IMR-90 (cell line): ENCODE measurements around the gene ITSN2.

Experiments
- BHLHE40 ChIP-seq: fragments of 150-350 bp; IDR thresholded peaks from 2 replicates; pipeline ENCODE4 v1.6.1; 2016; ENCODE audit warnings: mild to moderate bottlenecking, low read depth, low read length
- CHD1 ChIP-seq: IDR thresholded peaks from 2 replicates; pipeline ENCODE4 v1.6.1; 2012; ENCODE audit warnings: low read depth, low read length, improper control_type of control experiment
- FOS ChIP-seq: fragments of 150-350 bp; IDR thresholded peaks from 2 replicates; pipeline ENCODE4 v1.6.1; 2016; ENCODE audit warnings: low read depth, low read length
- MAFK ChIP-seq: IDR thresholded peaks from 2 replicates; pipeline ENCODE4 v1.6.1; 2012; ENCODE audit warnings: low read depth, low read length, improper control_type of control experiment
- MAZ ChIP-seq: IDR thresholded peaks from 2 replicates; pipeline ENCODE4 v1.6.1; 2012; ENCODE audit warnings: low read depth, mild to moderate bottlenecking, low read length, improper control_type of control experiment, moderate library complexity, borderline replicate concordance
- MXI1 ChIP-seq: IDR thresholded peaks from 2 replicates; pipeline ENCODE4 v1.6.1; 2012; ENCODE audit warnings: low read depth, mild to moderate bottlenecking, low read length, moderate library complexity, borderline replicate concordance
- POLR2A ChIP-seq: IDR thresholded peaks from 2 replicates; pipeline ENCODE4 v1.6.1; 2012; ENCODE audit warnings: mild to moderate bottlenecking, low read depth, low read length
- RAD21 ChIP-seq: IDR thresholded peaks from 2 replicates; pipeline ENCODE4 v1.6.1; 2012; ENCODE audit warnings: low read length, improper control_type of control experiment
- TF ChIP-seq, protein P1 (sequence below): conservative IDR thresholded peaks from 2 replicates; pipeline ENCODE4 v1.5.1; 2012; ENCODE audit warnings: mild to moderate bottlenecking, low read depth, low read length, improper control_type of control experiment

DNA sequence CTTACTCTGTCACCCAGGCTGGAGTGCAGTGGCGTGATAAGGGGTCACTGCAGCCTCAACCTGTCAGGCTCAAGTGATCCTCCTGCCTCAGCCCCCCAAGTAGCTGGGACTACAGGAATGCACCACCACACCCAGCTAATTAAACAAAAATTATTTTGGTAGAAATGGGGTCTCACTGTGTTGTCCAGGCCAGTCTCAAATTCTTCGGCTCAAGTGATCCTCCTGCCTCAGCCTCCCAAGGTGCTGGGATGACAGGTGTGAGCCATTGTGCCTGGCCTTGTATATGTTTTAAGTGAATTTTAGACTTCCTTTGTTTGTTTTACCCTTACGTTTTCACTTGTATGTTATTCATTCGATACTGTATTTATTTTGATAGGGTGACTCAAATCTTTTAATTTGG is 34.7 kb upstream of the ITSN2 start:
- TF ChIP-seq, protein P1, sequence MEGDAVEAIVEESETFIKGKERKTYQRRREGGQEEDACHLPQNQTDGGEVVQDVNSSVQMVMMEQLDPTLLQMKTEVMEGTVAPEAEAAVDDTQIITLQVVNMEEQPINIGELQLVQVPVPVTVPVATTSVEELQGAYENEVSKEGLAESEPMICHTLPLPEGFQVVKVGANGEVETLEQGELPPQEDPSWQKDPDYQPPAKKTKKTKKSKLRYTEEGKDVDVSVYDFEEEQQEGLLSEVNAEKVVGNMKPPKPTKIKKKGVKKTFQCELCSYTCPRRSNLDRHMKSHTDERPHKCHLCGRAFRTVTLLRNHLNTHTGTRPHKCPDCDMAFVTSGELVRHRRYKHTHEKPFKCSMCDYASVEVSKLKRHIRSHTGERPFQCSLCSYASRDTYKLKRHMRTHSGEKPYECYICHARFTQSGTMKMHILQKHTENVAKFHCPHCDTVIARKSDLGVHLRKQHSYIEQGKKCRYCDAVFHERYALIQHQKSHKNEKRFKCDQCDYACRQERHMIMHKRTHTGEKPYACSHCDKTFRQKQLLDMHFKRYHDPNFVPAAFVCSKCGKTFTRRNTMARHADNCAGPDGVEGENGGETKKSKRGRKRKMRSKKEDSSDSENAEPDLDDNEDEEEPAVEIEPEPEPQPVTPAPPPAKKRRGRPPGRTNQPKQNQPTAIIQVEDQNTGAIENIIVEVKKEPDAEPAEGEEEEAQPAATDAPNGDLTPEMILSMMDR: no peak
- TF ChIP-seq RAD21 (no peak), BHLHE40 (no peak), FOS (no peak), MXI1 (no peak), MAFK (no peak), POLR2A (no peak), MAZ (no peak), CHD1 (no peak)
